HG03135 (cell line): ENCODE results near the gene ZNF157.

Source experiments
- ATAC-seq: cut with Tn5 transposase; IDR thresholded peaks from one replicate; pipeline ENCODE4 v1.9.1; 2021; ENCODE audit warnings: mild to moderate bottlenecking, moderate library complexity; ENCODE audit not compliant: unreplicated experiment

The ZNF157 gene

GRCh38 chrX:47446971-47447370, 76.6 kb downstream of the ZNF157 start:
- ATAC-seq, result no peak

GRCh38 chrX:47447607-47448006, 77.2 kb downstream of the ZNF157 start:
- no peak for ATAC-seq

GRCh38 chrX:47448165-47448806, 77.9 kb downstream of the ZNF157 start:
- no peak for ATAC-seq

GRCh38 chrX:47452112-47452511, 81.7 kb downstream of the ZNF157 start:
- ATAC-seq, result no peak

GRCh38 chrX:47456080-47456479, 85.7 kb downstream of the ZNF157 start:
- ATAC-seq, result no peak

- no peak for ATAC-seq
Measured at GRCh38 chrX:47458528-47458927, 88.2 kb downstream of the ZNF157 start.

GRCh38 chrX:47460561-47460960, 90.2 kb downstream of the ZNF157 start:
- no peak for ATAC-seq
